ENCODE measurements around the gene PRB3.

The PRB3 gene

GRCh38 chr12:11269607-11270006 lies at the start of gene PRB3:
Gene PRB3 (minus strand): TSS chr12:11269707. CDS start chr12:11269669, 38 bp downstream.
- no peak for DNase-seq (ENCODE audit: low read depth in 2 of 2)

DNA sequence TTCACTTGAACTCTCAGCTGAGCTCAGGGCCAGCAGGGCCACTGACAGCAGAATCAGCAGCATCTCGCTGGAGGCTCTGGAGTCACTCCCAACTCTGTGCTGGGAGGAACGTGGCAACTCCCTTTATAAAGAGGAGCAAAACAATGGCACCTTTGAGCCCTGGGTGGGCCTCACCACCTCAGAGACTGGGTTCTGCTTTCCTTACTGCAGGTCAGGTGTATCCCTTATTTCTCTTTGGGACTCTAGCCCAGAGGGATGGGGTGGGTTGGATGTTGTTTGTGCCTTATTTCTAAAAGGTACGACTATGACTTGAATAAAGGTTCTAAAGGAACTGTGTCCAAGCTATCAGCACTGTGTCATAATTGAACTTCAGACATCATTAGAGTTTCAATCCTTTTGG lies 40.8 kb upstream of the PRB3 start, which contains the start of gene PRB4:
TSS of gene PRB4 (minus strand) at position 101 of the 400 bp plus-strand sequence. CDS start at position 63, 38 bp downstream.
- no peak for DNase-seq (ENCODE audit: low read depth in 2 of 2)

- no peak for DNase-seq (ENCODE audit: low read depth in 2 of 2)
Measured at GRCh38 chr12:11307143-11307542, 37.6 kb upstream of the PRB3 start.

GRCh38 chr12:11273449-11273848 lies 3.9 kb upstream of the PRB3 start:
- no peak for DNase-seq (ENCODE audit: low read depth in 2 of 2)

GRCh38 chr12:11264501-11264900 lies 5.0 kb downstream of the PRB3 start:
- no peak for DNase-seq (ENCODE audit: low read depth in 2 of 2)

- DNase-seq (ENCODE audit: low read depth in 2 of 2): no peak
Measured at GRCh38 chr12:11246489-11246888, 23.0 kb downstream of the PRB3 start.

DNA sequence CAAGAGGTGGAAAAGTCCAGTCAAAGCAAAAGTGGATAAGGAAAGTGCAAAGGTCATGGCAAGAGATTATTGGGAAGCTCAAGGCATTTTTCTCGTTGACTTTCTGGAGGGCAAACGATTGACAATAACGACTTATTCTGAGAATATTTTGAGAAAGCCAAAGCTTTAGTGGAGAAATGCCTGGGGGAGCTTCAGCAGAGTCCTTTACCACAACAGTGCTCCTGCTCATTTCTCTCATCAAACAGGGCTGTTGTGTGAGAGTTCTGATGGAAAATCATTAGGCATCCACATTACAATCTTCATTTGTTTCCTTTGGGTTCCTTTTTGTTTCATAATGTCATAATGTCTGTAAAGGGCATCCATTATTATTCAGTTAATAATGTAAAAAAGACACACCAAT lies 26.9 kb downstream of the PRB3 start:
- no peak for DNase-seq (ENCODE audit: low read depth in 2 of 2)

DNA sequence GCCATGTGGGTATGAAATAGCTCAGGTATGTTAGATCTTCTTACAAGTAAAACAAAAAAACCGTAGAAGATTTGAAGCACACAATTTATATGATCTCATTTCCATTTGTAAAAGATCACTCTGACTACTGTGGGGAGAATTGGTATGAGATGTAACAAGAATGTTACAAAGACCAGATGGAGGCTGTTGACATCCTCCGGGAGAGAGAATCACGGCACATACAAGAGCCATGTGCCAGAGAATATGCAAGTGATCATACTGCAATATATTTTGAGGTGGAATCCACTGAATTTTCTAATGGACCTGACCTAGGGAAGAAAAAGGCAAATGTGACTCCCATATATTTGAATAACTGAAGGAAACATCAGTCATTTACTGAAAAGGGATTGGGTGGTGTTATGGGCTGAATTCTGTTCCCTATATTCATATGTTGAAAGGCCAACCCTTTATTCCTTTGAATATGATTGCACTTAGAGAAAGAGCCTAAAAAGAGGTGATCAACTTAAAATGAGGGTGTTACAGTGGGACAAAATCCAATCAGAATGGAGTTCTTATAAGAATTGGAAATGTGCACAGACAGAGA lies 29.1 kb downstream of the PRB3 start:
- no peak for DNase-seq (ENCODE audit: low read depth in 2 of 2)

DNA sequence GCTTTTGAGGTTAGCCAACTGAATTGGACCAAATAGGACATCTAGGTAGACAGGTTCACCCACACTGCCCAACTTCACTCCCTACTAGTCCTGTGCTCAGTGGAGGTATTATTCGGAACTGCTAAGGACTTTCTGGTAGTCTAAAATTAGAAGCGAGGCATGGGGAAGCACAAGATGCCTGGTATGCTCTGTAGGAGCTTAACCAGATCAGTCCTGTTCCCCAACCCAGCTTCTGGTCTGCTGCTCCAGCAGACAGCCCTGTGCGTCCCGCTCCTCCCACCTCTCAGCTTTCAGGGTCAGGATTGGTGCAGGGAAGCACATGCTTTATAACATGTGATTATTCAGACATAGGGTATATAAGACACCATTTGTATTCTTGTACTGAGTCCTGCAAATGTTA lies 31.2 kb downstream of the PRB3 start:
- no peak for DNase-seq (ENCODE audit: low read depth in 2 of 2)

DNA sequence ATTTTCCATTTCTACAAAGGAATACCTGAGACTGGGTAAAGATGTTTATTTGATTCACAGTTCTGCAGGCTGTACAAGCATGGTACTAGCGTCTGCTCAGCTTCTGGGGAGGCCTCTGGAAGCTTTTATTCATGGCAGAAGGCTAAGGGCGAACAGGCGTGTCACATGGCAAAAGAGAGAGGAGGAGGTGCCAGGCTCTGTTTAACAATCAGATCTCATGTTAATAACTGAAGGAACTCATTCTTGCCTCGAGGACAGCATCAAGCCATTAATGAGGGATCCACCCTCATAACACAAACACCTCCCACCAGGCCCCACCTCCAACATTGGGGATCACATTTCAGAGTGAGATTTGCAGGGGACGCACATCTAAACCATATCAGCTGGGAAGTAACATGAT lies 36.0 kb downstream of the PRB3 start:
- no peak for DNase-seq (ENCODE audit: low read depth in 2 of 2)

DNA sequence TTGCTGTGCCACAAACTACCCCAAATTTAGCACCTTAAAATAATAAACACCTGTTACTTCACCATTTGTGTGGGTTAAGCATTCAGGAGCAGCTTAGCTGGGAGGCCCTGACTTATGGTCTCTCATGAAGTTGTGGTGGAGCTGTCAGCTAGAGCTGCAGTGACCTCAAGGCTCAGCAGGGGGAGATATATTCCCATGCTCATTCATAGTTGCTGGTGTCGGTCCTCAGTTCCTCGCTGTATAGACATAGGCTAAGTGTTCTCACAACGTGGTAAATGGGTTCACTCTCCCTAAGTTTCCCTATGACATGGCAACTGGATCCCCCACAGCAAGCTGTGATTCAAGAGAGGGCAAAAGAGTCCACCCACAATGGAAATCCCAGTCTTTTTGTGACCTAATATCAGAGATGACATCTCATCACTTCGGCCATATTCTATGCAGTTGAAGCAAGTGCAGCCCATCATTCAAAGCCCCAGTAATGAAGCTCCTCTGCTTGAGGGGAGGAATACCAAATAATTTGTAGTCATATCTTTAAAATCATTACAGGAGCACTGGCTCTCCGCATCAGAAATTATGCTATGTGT lies 41.1 kb downstream of the PRB3 start:
- DNase-seq (ENCODE audit: low read depth in 2 of 2): peak in 1 of 2 donors; percentile 1

GRCh38 chr12:11227373-11227772 lies 42.1 kb downstream of the PRB3 start:
- no peak for DNase-seq (ENCODE audit: low read depth in 2 of 2)

All from stimulated activated CD8-positive, alpha-beta memory T cell treated with anti-CD3 and anti-CD28 coated beads, Interleukin-7, amount 100 ng/mL, for 4 hours (primary cell).